SU-DHL-6 (cell line): ENCODE results near the gene FOXN3.
A peak's percentile ranks its signal among the peaks of the same experiment; 100 is the strongest.

Source experiments
- H2AFZ ChIP-seq: fragments of 200-600 bp; sonication (generic); 2 replicates; pipeline ENCODE4 v1.6.1; 2014; ENCODE audit warnings: low read depth, mild to moderate bottlenecking, moderate library complexity, mixed read lengths, antibody characterized with exemption, low read length; ENCODE audit not compliant: severe bottlenecking
- H3F3A ChIP-seq: fragments of 200-600 bp; shearing (Covaris generic); 2 replicates; pipeline ENCODE4 v1.6.0; 2016; ENCODE audit warnings: antibody characterized with exemption, mild to moderate bottlenecking; ENCODE audit not compliant: insufficient read depth
- H3K27ac ChIP-seq: fragments of 200-600 bp; sonication (generic); 2 replicates; pipeline ENCODE4 v1.5.1; 2016; ENCODE audit warnings: low read depth, mild to moderate bottlenecking, low read length, moderate library complexity, mixed read lengths
- H3K27me3 ChIP-seq: fragments of 200-600 bp; sonication (generic), shearing (Covaris generic); 2 replicates; pipeline ENCODE4 v1.6.0; 2014; ENCODE audit warnings: mild to moderate bottlenecking, low read length
- H3K36me3 ChIP-seq: fragments of 200-600 bp; sonication (generic); 2 replicates; pipeline ENCODE4 v1.6.1; 2014; ENCODE audit warnings: mild to moderate bottlenecking, low read length, mixed read lengths
- H3K4me2 ChIP-seq: fragments of 300-600, 200-600 bp; shearing (Covaris generic), sonication (generic); 2 replicates; pipeline ENCODE4 v1.6.0; 2014; ENCODE audit warnings: low read length, low read depth, mild to moderate bottlenecking; ENCODE audit not compliant: poor library complexity, severe bottlenecking
- H3K4me3 ChIP-seq: fragments of 200-600 bp; sonication (generic); 2 replicates; pipeline ENCODE4 v1.5.1; 2014; ENCODE audit warnings: antibody characterized with exemption, low read length, mild to moderate bottlenecking, mixed read lengths; ENCODE audit not compliant: insufficient read depth, poor library complexity, severe bottlenecking
- H3K79me2 ChIP-seq: fragments of 200-600 bp; sonication (generic); 2 replicates; pipeline ENCODE4 v1.6.1; 2014; ENCODE audit warnings: mild to moderate bottlenecking, low read length, moderate library complexity; ENCODE audit not compliant: insufficient read depth
- H3K9ac ChIP-seq: fragments of 200-600 bp; sonication (generic); 2 replicates; pipeline ENCODE4 v1.7.0; 2014; ENCODE audit warnings: mild to moderate bottlenecking, low read length
- H3K9me2 ChIP-seq: fragments of 200-600 bp; sonication (generic); replicated peaks from 2 replicates; pipeline ENCODE4 v1.6.1; 2014; ENCODE audit warnings: low read length; ENCODE audit not compliant: insufficient read depth
- H3K9me3 ChIP-seq: fragments of 200-600 bp; sonication (generic); 2 replicates; pipeline ENCODE4 v1.6.1; 2014; ENCODE audit warnings: low read length, mixed read lengths; ENCODE audit not compliant: insufficient read depth
- H4K20me1 ChIP-seq: fragments of 200-600 bp; sonication (generic); 2 replicates; pipeline ENCODE4 v1.6.1; 2014; ENCODE audit warnings: low read depth, mild to moderate bottlenecking, antibody characterized with exemption, low read length, moderate library complexity, mixed read lengths
- EZH2phosphoT487 ChIP-seq: fragments of 200-600 bp; sonication (generic), shearing (Covaris generic); conservative IDR thresholded peaks from 2 replicates; pipeline ENCODE4 v1.6.1; 2018; ENCODE audit warnings: mild to moderate bottlenecking, antibody characterized with exemption, low read length, moderate library complexity, mixed read lengths
- TF ChIP-seq, protein P1 (sequence below): fragments of 200-600 bp; sonication (generic); IDR thresholded peaks from one replicate; pipeline ENCODE4 v1.5.1; 2017; ENCODE audit warnings: antibody characterized with exemption, mild to moderate bottlenecking, low read length, moderate library complexity; ENCODE audit not compliant: insufficient read depth, poor library complexity, severe bottlenecking

FOXN3 gene

DNA sequence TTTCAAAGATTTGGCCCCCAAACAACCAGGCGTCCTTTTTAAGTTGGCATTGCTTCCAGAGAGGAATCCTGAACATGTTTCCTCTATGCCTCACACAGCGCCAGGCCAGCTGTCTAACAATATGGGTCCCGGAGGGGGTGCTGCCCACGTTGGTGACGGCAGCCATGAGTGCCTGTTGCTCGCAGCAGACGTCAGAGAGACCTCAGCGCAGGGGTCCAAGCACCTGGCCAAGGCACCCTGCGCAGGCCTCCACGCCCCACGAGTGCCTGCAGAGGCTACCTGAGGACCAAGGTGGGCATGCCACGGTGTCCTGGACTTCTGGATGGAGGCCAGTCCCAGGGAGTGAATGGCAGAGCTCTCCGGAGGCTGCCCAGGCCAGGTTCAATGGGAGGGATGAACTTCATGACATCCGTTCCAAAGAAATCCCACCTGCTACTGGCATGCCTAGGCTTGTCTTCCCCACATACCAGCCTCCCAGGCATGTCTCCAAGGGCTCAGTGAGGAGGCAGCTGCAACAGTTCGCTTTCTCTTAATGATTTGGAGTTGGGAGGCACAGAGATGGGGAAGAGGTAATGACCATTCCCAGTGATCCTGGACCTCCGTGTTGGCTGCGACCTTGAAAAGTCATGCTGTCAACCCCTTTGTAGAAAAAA, 11.6 kb upstream of the FOXN3 start:
- Histone ChIP-seq H3K9me3 (no peaks in the 10 kb centered on the region), H3K27me3 (no peaks in the 10 kb centered on the region), H3K9ac (peak overlapping the region; percentile 70), H3K4me3 (peak overlapping the region; percentile 46), H3K9me2 (no peaks in the 10 kb centered on the region), H3K27ac (peak overlapping the region; percentile 99), H4K20me1 (no peaks in the 10 kb centered on the region), H3K4me2 (peak overlapping the region; percentile 89), H3K79me2 (peaks cover 16% of the 10 kb centered on the region; the same call in 1 of the 2 replicates), H3F3A (peaks cover 29% of the 10 kb centered on the region), H3K36me3 (no peaks in the 10 kb centered on the region), H2AFZ (no peak overlapping the region)
- TF ChIP-seq EZH2phosphoT487: no peak
- TF ChIP-seq, protein P1, sequence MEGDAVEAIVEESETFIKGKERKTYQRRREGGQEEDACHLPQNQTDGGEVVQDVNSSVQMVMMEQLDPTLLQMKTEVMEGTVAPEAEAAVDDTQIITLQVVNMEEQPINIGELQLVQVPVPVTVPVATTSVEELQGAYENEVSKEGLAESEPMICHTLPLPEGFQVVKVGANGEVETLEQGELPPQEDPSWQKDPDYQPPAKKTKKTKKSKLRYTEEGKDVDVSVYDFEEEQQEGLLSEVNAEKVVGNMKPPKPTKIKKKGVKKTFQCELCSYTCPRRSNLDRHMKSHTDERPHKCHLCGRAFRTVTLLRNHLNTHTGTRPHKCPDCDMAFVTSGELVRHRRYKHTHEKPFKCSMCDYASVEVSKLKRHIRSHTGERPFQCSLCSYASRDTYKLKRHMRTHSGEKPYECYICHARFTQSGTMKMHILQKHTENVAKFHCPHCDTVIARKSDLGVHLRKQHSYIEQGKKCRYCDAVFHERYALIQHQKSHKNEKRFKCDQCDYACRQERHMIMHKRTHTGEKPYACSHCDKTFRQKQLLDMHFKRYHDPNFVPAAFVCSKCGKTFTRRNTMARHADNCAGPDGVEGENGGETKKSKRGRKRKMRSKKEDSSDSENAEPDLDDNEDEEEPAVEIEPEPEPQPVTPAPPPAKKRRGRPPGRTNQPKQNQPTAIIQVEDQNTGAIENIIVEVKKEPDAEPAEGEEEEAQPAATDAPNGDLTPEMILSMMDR: no peak

DNA sequence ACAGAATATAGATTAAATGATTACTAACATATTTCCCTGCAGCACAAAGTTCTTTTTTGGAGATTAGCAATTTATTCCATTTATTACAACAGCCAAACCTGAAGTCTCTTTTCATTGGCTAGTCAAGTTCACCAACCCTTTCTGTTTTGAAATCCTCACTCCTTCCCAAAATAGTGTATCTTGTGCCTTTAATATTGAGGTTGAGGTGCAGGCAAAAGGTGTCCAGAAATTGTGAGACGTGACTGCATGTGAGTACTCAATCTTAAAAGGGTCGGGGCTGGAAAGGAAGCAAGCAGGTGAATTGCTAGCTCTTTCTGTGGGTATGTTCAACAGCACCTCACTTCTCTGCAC, 11.1 kb upstream of the FOXN3 start:
- Histone ChIP-seq H2AFZ (no peak overlapping the region), H3F3A (peaks cover 29% of the 10 kb centered on the region), H4K20me1 (no peaks in the 10 kb centered on the region), H3K9me2 (no peaks in the 10 kb centered on the region), H3K4me3 (peak overlapping the region; percentile 46), H3K79me2 (peaks cover 16% of the 10 kb centered on the region; the same call in 1 of the 2 replicates), H3K36me3 (no peaks in the 10 kb centered on the region), H3K4me2 (peak overlapping the region; percentile 89), H3K27me3 (no peaks in the 10 kb centered on the region), H3K9me3 (no peaks in the 10 kb centered on the region), H3K27ac (peak overlapping the region; percentile 99), H3K9ac (peak overlapping the region; percentile 70)
- TF ChIP-seq EZH2phosphoT487: no peak
- TF ChIP-seq, protein P1: no peak

DNA sequence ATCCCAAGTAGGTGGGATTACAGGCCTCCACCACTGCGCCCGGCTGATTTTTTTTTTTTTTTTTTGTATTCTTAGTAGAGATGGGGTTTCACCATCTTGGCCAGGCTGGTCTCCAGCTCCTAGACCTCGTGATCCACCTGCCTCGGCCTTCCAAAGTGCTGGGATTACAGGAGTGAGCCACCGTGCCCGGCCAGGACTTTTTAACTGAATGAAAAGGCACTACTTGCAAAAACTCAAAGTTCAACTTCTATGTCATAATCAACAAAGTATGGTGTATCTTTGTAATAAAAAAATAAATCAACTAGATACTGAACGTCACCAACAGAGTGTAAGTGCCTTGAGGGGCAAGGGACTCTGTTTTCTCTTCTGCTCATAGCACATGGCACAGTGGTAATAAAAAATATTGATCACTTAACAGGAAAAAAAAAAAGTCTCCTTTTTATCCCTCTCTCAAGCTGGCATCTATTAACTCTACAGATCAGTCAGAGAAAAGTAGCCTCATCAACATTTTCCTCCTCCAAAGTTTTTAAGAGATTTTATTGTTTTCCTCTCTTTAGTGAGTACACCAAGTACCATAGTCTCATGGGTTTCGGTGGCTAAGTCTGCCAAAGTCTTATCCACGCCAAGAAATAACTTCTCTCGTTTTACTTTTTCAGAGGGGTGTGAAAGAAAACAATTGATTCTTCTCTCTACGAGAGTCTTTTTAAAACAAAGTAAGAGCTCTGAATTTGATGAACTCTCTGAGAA, 10.6 kb upstream of the FOXN3 start:
- Histone ChIP-seq H3K27ac (peak overlapping the region; percentile 99), H2AFZ (no peak overlapping the region), H3K4me2 (peak overlapping the region; percentile 89), H3K36me3 (no peaks in the 10 kb centered on the region), H3K79me2 (peaks cover 16% of the 10 kb centered on the region; the same call in 1 of the 2 replicates), H3K4me3 (no peak overlapping the region), H3K9me2 (no peaks in the 10 kb centered on the region), H4K20me1 (no peaks in the 10 kb centered on the region), H3F3A (peaks cover 27% of the 10 kb centered on the region), H3K9ac (peak overlapping the region; percentile 70), H3K27me3 (no peaks in the 10 kb centered on the region), H3K9me3 (no peaks in the 10 kb centered on the region)
- TF ChIP-seq, protein P1: no peak
- no peak for TF ChIP-seq EZH2phosphoT487
